Measurements from ENCODE around the gene FAM120B.

The FAM120B gene

GRCh38 chr6:170367241-170367640 is 60.7 kb downstream of the FAM120B start:
- no peak for TF ChIP-seq CTCF (IDR thresholded peaks at IDR 0.05)

- no peak for TF ChIP-seq CTCF (IDR thresholded peaks at IDR 0.05)
Measured at GRCh38 chr6:170368544-170368943, 62.0 kb downstream of the FAM120B start.

- TF ChIP-seq CTCF (IDR thresholded peaks at IDR 0.05): no peak
Measured at GRCh38 chr6:170369403-170369802, 62.8 kb downstream of the FAM120B start.

- no peak for TF ChIP-seq CTCF (IDR thresholded peaks at IDR 0.05)
Measured at GRCh38 chr6:170370416-170370815, 63.9 kb downstream of the FAM120B start.

- TF ChIP-seq CTCF (IDR thresholded peaks at IDR 0.05): no peak
Measured at GRCh38 chr6:170371080-170371479, 64.5 kb downstream of the FAM120B start.

- TF ChIP-seq CTCF (IDR thresholded peaks at IDR 0.05): no peak
Measured at GRCh38 chr6:170371588-170371987, 65.0 kb downstream of the FAM120B start.

- no peak for TF ChIP-seq CTCF (IDR thresholded peaks at IDR 0.05)
Measured at GRCh38 chr6:170372380-170373325, 66.1 kb downstream of the FAM120B start.
